H9 (cell line): ENCODE data around the gene AHDC1. TPM values are rescaled to one million over a fixed set of nuclear protein-coding genes. Genes with fewer than 3 reads are reported as not detected.

Source experiments
- DNase-seq: peaks from one replicate; pipeline ENCODE4 v3.0.0-alpha.2; 2017
- H2AFZ ChIP-seq: one replicate; pipeline ENCODE4 v1.6.1; 2013; ENCODE audit warnings: mild to moderate bottlenecking, low read length, control low read depth, moderate library complexity
- H2AK5ac ChIP-seq: 2 replicates; pipeline ENCODE4 v1.6.1; 2013; ENCODE audit warnings: low read length, control low read depth, mixed read lengths; ENCODE audit not compliant: insufficient read length
- H2BK120ac ChIP-seq: one replicate; pipeline ENCODE4 v1.6.1; 2013; ENCODE audit warnings: low read depth, mild to moderate bottlenecking, low read length, control low read depth, inconsistent platforms; ENCODE audit not compliant: poor library complexity, severe bottlenecking
- H2BK12ac ChIP-seq: 2 replicates; pipeline ENCODE4 v1.6.1; 2013; ENCODE audit warnings: low read length, control low read depth, mixed read lengths, low read depth; ENCODE audit not compliant: insufficient read length
- H2BK15ac ChIP-seq: 2 replicates; pipeline ENCODE4 v1.6.1; 2013; ENCODE audit warnings: low read depth, low read length, control low read depth
- H2BK20ac ChIP-seq: one replicate; pipeline ENCODE4 v1.6.1; 2013; ENCODE audit warnings: low read depth, mild to moderate bottlenecking, low read length, control low read depth, inconsistent platforms; ENCODE audit not compliant: poor library complexity, severe bottlenecking
- H2BK5ac ChIP-seq: 2 replicates; pipeline ENCODE4 v1.6.1; 2013; ENCODE audit warnings: low read length, control low read depth, mixed read lengths; ENCODE audit not compliant: insufficient read length
- H3K14ac ChIP-seq: 2 replicates; pipeline ENCODE4 v1.6.1; 2013; ENCODE audit warnings: low read length, control low read depth; ENCODE audit not compliant: insufficient read depth
- H3K18ac ChIP-seq: 2 replicates; pipeline ENCODE4 v1.6.1; 2013; ENCODE audit warnings: low read depth, mild to moderate bottlenecking, mixed read lengths, low read length, control low read depth; ENCODE audit not compliant: insufficient read length
- H3K23ac ChIP-seq: 2 replicates; pipeline ENCODE4 v1.6.1; 2013; ENCODE audit warnings: low read length, control low read depth, mixed read lengths, low read depth; ENCODE audit not compliant: insufficient read length
- H3K23me2 ChIP-seq: 2 replicates; pipeline ENCODE4 v1.6.1; 2013; ENCODE audit warnings: low read depth, mild to moderate bottlenecking, mixed read lengths, low read length, control low read depth; ENCODE audit not compliant: insufficient read length, poor library complexity, severe bottlenecking
- H3K27ac ChIP-seq: 2 replicates; pipeline ENCODE4 v1.5.1; 2013; ENCODE audit warnings: low read length, control low read depth, mixed read lengths, low read depth; ENCODE audit not compliant: insufficient read length
- H3K27me3 ChIP-seq: 2 replicates; pipeline ENCODE4 v1.6.1; 2013; ENCODE audit warnings: low read length, control low read depth, inconsistent platforms; ENCODE audit not compliant: insufficient read depth
- H3K4ac ChIP-seq: 2 replicates; pipeline ENCODE4 v1.6.1; 2013; ENCODE audit warnings: low read depth, mild to moderate bottlenecking, control low read depth, inconsistent platforms, low read length, moderate library complexity
- H3K4me1 ChIP-seq: 2 replicates; pipeline ENCODE4 v1.6.1; 2013; ENCODE audit warnings: low read length, control low read depth, inconsistent platforms; ENCODE audit not compliant: insufficient read depth
- H3K4me2 ChIP-seq: 2 replicates; pipeline ENCODE4 v1.6.1; 2013; ENCODE audit warnings: low read length, control low read depth, mixed read lengths; ENCODE audit not compliant: insufficient read length, insufficient read depth
- H3K56ac ChIP-seq: 2 replicates; pipeline ENCODE4 v1.6.1; 2013; ENCODE audit warnings: low read depth, mild to moderate bottlenecking, mixed read lengths, low read length, control low read depth; ENCODE audit not compliant: insufficient read length
- H3K79me1 ChIP-seq: 2 replicates; pipeline ENCODE4 v1.6.1; 2013; ENCODE audit warnings: low read depth, mild to moderate bottlenecking, moderate library complexity, low read length, control low read depth, inconsistent platforms; ENCODE audit not compliant: insufficient read depth, poor library complexity, severe bottlenecking
- H3K79me2 ChIP-seq: 2 replicates; pipeline ENCODE4 v1.6.1; 2013; ENCODE audit warnings: low read length, control low read depth, inconsistent platforms; ENCODE audit not compliant: insufficient read depth
- H3K9ac ChIP-seq: 2 replicates; pipeline ENCODE4 v1.6.1; 2013; ENCODE audit warnings: low read length, control low read depth, mixed read lengths; ENCODE audit not compliant: insufficient read length; ENCODE audit errors: extremely low read depth
- H3K9me3 ChIP-seq: one replicate; pipeline ENCODE4 v1.6.1; 2013; ENCODE audit warnings: low read depth, low read length, inconsistent platforms; ENCODE audit not compliant: control insufficient read depth
- H3T11ph ChIP-seq: one replicate; pipeline ENCODE4 v1.6.1; 2013; ENCODE audit warnings: mild to moderate bottlenecking, low read length, control low read depth, inconsistent platforms
- H4K20me1 ChIP-seq: one replicate; pipeline ENCODE4 v1.6.1; 2013; ENCODE audit not compliant: control insufficient read depth, insufficient read length, insufficient read depth
- H4K5ac ChIP-seq: 2 replicates; pipeline ENCODE4 v1.6.1; 2013; ENCODE audit warnings: low read depth, mild to moderate bottlenecking, mixed read lengths, low read length, control low read depth; ENCODE audit not compliant: insufficient read length
- H4K8ac ChIP-seq: replicated peaks from 2 replicates; pipeline ENCODE4 v1.6.1; 2013; ENCODE audit warnings: low read length, control low read depth, mixed read lengths, low read depth; ENCODE audit not compliant: insufficient read length
- H4K91ac ChIP-seq: 2 replicates; pipeline ENCODE4 v1.6.1; 2013; ENCODE audit warnings: low read depth, mild to moderate bottlenecking, moderate library complexity, mixed read lengths, low read length, control low read depth; ENCODE audit not compliant: insufficient read length
- H3K27ac Mint-ChIP-seq, 3 experiments: 2 replicates in 2 of 3; 3 replicates in 1 of 3; pipeline ENCODE4 v1.8.0; 2020 to 2021; ENCODE audit warnings: mixed read lengths in 3 of 3, mild to moderate bottlenecking in 1 of 3, moderate library complexity in 1 of 3
- H3K27me3 Mint-ChIP-seq: 2 replicates; pipeline ENCODE4 v1.8.0; 2021; ENCODE audit warnings: low read depth, mild to moderate bottlenecking, moderate library complexity, mixed read lengths
- H3K36me3 Mint-ChIP-seq, 3 experiments: 2 replicates in 2 of 3; 3 replicates in 1 of 3; pipeline ENCODE4 v1.8.0; 2020 to 2021; ENCODE audit warnings: low read depth in 3 of 3, mixed read lengths in 3 of 3; ENCODE audit not compliant: insufficient read depth in 1 of 3
- H3K4me1 Mint-ChIP-seq, 2 experiments: 2 replicates each; pipeline ENCODE4 v1.8.0; 2020; ENCODE audit warnings: mixed read lengths in 2 of 2
- H3K4me3 Mint-ChIP-seq, 2 experiments: 2 replicates in 1 of 2; 3 replicates in 1 of 2; pipeline ENCODE4 v1.8.0; 2020 to 2021; ENCODE audit warnings: mild to moderate bottlenecking in 2 of 2, mixed read lengths in 2 of 2, moderate library complexity in 1 of 2
- H3K9me3 Mint-ChIP-seq, 2 experiments: 2 replicates in 1 of 2; 3 replicates in 1 of 2; pipeline ENCODE4 v1.8.0; 2020; ENCODE audit warnings: mild to moderate bottlenecking in 2 of 2, mixed read lengths in 2 of 2, moderate library complexity in 1 of 2
- CTCF ChIP-seq: fragments of 200-600 bp; sonication (generic); conservative IDR thresholded peaks from 3 replicates; pipeline ENCODE4 v1.8.0; 2021; ENCODE audit warnings: antibody characterized with exemption, mild to moderate bottlenecking
- WGBS: extraction: QIAGEN DNeasy Blood & Tissue Kit; methylation state at CpG from one replicate; pipeline ENCODE4 v1.1.7; 2013; ENCODE audit warnings: missing lambda C conversion rate, low lambda C conversion rate, mixed read lengths; ENCODE audit not compliant: insufficient read length; ENCODE audit errors: extremely low coverage; 5-methylcytosine and 5-hydroxymethylcytosine counted together
- total RNA-seq: library from RNA; stranded (reverse); gene quantifications from 2 replicates; pipeline ENCODE4 v1.2.1, GENCODE V29; 2021

AHDC1 gene
- total RNA-seq, 1 experiment from 2014 or later: 29.4 TPM

GRCh38 chr1:27645071-27645415 lies 41.1 kb upstream of the AHDC1 start:
- Histone ChIP-seq H3K4ac (no peak overlapping the region), H2AFZ (no peak overlapping the region), H2BK120ac (no peak overlapping the region), H3K4me1 (peaks cover 3% of the 10 kb centered on the region), H4K8ac (no peak overlapping the region), H4K20me1 (no peaks in the 10 kb centered on the region), H3K18ac (no peak overlapping the region), H3K9ac (no peak overlapping the region), H3K23me2 (no peaks in the 10 kb centered on the region), H3K27ac (no peak overlapping the region), H3K56ac (no peak overlapping the region), H4K5ac (no peak overlapping the region), H2BK12ac (no peak overlapping the region), H2AK5ac (no peak overlapping the region), H2BK20ac (no peak overlapping the region), H3K27me3 (no peaks in the 10 kb centered on the region), H4K91ac (no peak overlapping the region), H3K79me1 (no peaks in the 10 kb centered on the region), H3K9me3 (no peaks in the 10 kb centered on the region), H3K79me2 (no peaks in the 10 kb centered on the region), H3K23ac (no peak overlapping the region), H2BK15ac (no peak overlapping the region), H3T11ph (no peak overlapping the region), H2BK5ac (no peak overlapping the region), H3K14ac (no peak overlapping the region), H3K4me2 (no peak overlapping the region)
- no CpG with 5 or more reads among the region's 4 CpGs for WGBS
- H3K36me3 Mint-ChIP-seq: no peaks in the 10 kb centered on the region
- H3K9me3 Mint-ChIP-seq: no peaks in the 10 kb centered on the region; a peak in 1 of 5 replicates
- no peak for DNase-seq
- H3K4me1 Mint-ChIP-seq: peaks cover 9 to 16% of the 10 kb centered on the region in 2 experiments
- peaks cover 2% of the 10 kb centered on the region for H3K27me3 Mint-ChIP-seq
- no peak overlapping the region for H3K4me3 Mint-ChIP-seq
- peak overlapping the region in 1 of 3 experiments; percentile 70; a peak in 1 of 7 replicates for H3K27ac Mint-ChIP-seq
- no peak for TF ChIP-seq CTCF
